Omental fat pad (tissue), 4 donors: ENCODE measurements around the gene ENO4. TPM values are rescaled to one million over a fixed set of nuclear protein-coding genes. Genes with fewer than 3 reads are reported as not detected.

Source experiments
- ATAC-seq: fragments of 150-250 bp; one replicate; pipeline ENCODE4 v1.9.1; 2016; ENCODE audit warnings: mild to moderate bottlenecking, moderate library complexity; ENCODE audit not compliant: low FRiP score
- DNase-seq: peaks from one replicate; pipeline ENCODE4 v3.0.0-alpha.2; 2019; ENCODE audit warnings: low spot score
- total RNA-seq, 4 donors: library from RNA; depleted of rRNA; stranded (reverse); fragments of >200 nt; gene quantifications; one replicate each; pipeline ENCODE4 v1.1.0, GENCODE V29; 2016
- TF ChIP-seq, protein P1 (sequence below), 3 donors: fragments of 450-650 bp; IDR thresholded peaks; one replicate each; pipeline ENCODE4 v1.5.1; 2016 to 2017; ENCODE audit warnings: antibody characterized with exemption in 3 of 3, mild to moderate bottlenecking in 3 of 3, moderate library complexity in 2 of 3

The ENO4 gene
- total RNA-seq, 4 donors from 2014 or later = 0.46 to 4.3 TPM; not detected in 2

DNA sequence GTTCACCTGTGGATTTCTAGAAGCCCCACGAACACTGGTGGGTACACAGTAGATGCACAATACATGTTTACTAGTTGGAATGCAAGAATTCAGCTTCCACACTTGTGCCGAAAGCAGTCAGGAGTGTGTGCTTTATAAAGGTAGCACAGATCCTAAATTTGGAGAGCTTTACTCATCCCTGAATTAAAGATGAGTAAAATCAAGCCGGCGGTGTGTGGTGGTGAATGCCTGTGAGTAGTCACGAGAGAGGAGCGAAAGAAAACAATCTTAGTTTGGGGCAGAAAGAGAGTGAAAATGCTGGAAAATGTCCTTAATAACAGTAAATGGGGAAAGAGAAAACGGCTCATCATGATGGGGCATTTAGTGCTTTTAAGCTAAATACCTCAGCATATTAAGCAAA, 13.6 kb upstream of the ENO4 start:
- DNase-seq = no peak
- no peak for ATAC-seq
- TF ChIP-seq, protein P1, sequence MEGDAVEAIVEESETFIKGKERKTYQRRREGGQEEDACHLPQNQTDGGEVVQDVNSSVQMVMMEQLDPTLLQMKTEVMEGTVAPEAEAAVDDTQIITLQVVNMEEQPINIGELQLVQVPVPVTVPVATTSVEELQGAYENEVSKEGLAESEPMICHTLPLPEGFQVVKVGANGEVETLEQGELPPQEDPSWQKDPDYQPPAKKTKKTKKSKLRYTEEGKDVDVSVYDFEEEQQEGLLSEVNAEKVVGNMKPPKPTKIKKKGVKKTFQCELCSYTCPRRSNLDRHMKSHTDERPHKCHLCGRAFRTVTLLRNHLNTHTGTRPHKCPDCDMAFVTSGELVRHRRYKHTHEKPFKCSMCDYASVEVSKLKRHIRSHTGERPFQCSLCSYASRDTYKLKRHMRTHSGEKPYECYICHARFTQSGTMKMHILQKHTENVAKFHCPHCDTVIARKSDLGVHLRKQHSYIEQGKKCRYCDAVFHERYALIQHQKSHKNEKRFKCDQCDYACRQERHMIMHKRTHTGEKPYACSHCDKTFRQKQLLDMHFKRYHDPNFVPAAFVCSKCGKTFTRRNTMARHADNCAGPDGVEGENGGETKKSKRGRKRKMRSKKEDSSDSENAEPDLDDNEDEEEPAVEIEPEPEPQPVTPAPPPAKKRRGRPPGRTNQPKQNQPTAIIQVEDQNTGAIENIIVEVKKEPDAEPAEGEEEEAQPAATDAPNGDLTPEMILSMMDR (IDR thresholded peaks at IDR 0.05) = no peak

DNA sequence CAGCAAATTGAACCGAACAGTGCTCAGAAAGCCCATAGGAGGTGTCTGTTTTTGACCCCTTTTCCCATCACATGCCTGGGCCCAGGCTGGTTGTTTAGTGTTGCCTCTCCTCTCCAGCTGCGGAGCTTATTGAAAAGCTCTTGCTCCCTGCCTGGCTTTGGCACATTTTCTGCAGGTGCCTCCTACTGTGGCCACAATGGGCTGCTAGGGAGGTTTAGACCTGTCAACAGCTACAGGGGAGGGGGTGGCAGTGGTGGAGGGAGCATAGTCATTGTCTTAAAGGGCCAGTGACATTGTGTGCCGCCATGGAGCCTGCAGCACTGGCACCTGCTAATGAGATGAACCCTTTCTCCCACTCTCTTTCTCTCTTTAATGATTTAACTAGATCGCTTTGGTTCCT, 13.2 kb upstream of the ENO4 start:
- TF ChIP-seq, protein P1 (IDR thresholded peaks at IDR 0.05) = no peak
- DNase-seq = no peak
- no peak for ATAC-seq

GRCh38 chr10:116836902-116837523, 12.3 kb upstream of the ENO4 start:
- no peak for ATAC-seq
- no peak for DNase-seq
- TF ChIP-seq, protein P1 (IDR thresholded peaks at IDR 0.05) = no peak

DNA sequence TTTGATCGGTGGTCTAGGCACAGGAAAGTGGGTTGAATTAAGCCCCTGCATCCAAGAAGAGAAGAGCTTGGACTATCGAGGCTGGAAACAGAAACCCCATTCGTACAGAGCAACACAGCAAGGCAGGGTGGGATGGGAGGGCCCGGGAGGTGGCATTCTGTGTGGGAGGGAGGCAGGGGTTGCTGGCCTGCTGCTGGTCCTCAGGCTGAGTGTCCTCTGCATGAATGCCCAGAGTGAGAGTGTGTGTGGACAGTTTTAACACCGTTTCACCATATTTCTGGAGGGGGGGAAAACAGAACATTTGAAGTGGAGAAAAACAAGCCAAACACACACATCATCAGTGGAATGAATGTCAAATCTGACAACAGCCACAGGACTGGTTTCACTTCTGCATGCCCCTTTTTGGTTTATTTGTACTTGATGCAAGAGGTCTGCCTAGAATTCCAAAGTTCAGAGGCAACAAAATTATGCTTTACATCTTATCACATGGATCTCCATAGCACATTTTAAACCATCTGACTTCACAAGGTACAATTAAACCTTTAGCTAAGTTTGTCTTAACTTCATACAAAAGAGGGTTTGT, 11.1 kb upstream of the ENO4 start:
- DNase-seq = no peak
- no peak for ATAC-seq
- TF ChIP-seq, protein P1 (IDR thresholded peaks at IDR 0.05) = no peak

DNA sequence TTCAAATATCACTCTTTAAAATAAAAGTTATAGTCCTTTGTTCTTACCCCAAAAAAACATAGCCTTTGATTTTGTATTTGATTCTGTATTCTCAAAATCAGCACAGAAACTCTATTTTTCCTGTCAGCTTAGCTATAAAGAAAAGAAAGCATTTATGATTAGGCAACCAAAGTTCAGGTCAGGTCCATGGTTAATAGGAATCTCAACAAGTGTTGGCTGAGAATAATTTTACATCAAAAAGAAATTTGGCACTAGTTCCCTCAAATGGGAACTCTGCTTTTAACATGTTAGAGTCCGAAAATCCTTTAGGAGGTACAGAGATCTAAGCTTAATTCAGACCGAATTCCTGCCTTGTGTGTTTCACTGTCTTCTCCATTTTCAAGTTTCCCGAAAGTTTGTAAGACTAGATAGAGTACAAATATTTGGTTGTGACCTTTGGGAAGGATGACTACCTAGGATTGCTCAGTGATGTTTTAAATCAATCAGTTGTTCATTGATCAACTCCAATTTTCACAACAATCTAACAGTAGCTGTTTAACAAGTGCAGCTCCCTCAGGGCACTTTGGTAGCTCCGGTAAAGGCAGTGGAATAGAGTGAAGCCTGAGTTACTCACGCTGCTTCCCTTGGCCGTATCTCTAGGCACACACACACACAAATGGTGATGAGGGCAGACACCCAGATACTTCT, 8.8 kb upstream of the ENO4 start:
- DNase-seq = no peak
- ATAC-seq = no peak
- TF ChIP-seq, protein P1 (IDR thresholded peaks at IDR 0.05) = no peak

GRCh38 chr10:116845823-116846222, 3.5 kb upstream of the ENO4 start:
- ATAC-seq = no peak
- DNase-seq = no peak
- TF ChIP-seq, protein P1 (IDR thresholded peaks at IDR 0.05) = no peak
